Neural crest cell (in vitro differentiated cells): ENCODE data around the gene EFEMP1. TPM values are rescaled to one million over a fixed set of nuclear protein-coding genes. Genes with fewer than 3 reads are reported as not detected.

Experiments used
- DNase-seq: peaks from one replicate; pipeline ENCODE4 v3.0.0; 2021; ENCODE audit warnings: low read depth, mixed read lengths, low spot score
- H3K27ac Mint-ChIP-seq: one replicate; pipeline ENCODE4 v1.8.0; 2021; ENCODE audit warnings: mild to moderate bottlenecking, mixed read lengths; ENCODE audit not compliant: unreplicated experiment
- H3K27me3 Mint-ChIP-seq: 2 replicates; pipeline ENCODE4 v1.8.0; 2021; ENCODE audit warnings: low read depth, mild to moderate bottlenecking, mixed read lengths
- H3K36me3 Mint-ChIP-seq: 2 replicates; pipeline ENCODE4 v1.8.0; 2021; ENCODE audit warnings: low read depth, mild to moderate bottlenecking, mixed read lengths
- H3K4me1 Mint-ChIP-seq: 2 replicates; pipeline ENCODE4 v1.8.0; 2021; ENCODE audit warnings: mixed read lengths
- H3K4me3 Mint-ChIP-seq: one replicate; pipeline ENCODE4 v1.8.0; 2021; ENCODE audit warnings: mild to moderate bottlenecking, mixed read lengths
- H3K9me3 Mint-ChIP-seq: 2 replicates; pipeline ENCODE4 v1.8.0; 2021; ENCODE audit warnings: mixed read lengths
- CTCF ChIP-seq: fragments of 200-600 bp; sonication (generic); conservative IDR thresholded peaks from 2 replicates; pipeline ENCODE4 v1.5.0; 2021; ENCODE audit warnings: antibody characterized with exemption, mild to moderate bottlenecking
- total RNA-seq: library from RNA; stranded (reverse); gene quantifications from 2 replicates; pipeline ENCODE4 v1.2.1, GENCODE V29; 2021

EFEMP1 gene
- total RNA-seq, 1 donor from 2014 or later: 4.1 TPM

- Mint-ChIP-seq H3K4me3 (no peak overlapping the region), H3K9me3 (peaks cover 2% of the 10 kb centered on the region), H3K27me3 (peaks cover 39% of the 10 kb centered on the region), H3K27ac (no peak overlapping the region), H3K4me1 (no peaks in the 10 kb centered on the region), H3K36me3 (no peaks in the 10 kb centered on the region)
- no peak for TF ChIP-seq CTCF
- no peak for DNase-seq
Measured at GRCh38 chr2:55907686-55908085, 15.9 kb downstream of the EFEMP1 start.

GRCh38 chr2:55906993-55907392 lies 16.6 kb downstream of the EFEMP1 start:
- Mint-ChIP-seq H3K36me3 (no peaks in the 10 kb centered on the region), H3K4me1 (no peaks in the 10 kb centered on the region), H3K27ac (no peak overlapping the region), H3K9me3 (peaks cover 2% of the 10 kb centered on the region), H3K27me3 (peaks cover 41% of the 10 kb centered on the region), H3K4me3 (no peak overlapping the region)
- TF ChIP-seq CTCF: no peak
- no peak for DNase-seq

- H3K27me3 Mint-ChIP-seq: peaks cover 26% of the 10 kb centered on the region
- H3K27ac Mint-ChIP-seq: no peak overlapping the region
- H3K36me3 Mint-ChIP-seq: no peaks in the 10 kb centered on the region
Measured at GRCh38 chr2:55903727-55904126, 19.9 kb downstream of the EFEMP1 start.

GRCh38 chr2:55902971-55903370 lies 20.6 kb downstream of the EFEMP1 start:
- Mint-ChIP-seq H3K4me3 (no peak overlapping the region), H3K27me3 (peaks cover 22% of the 10 kb centered on the region), H3K4me1 (no peaks in the 10 kb centered on the region), H3K36me3 (no peaks in the 10 kb centered on the region), H3K9me3 (peaks cover 2% of the 10 kb centered on the region), H3K27ac (no peak overlapping the region)
- TF ChIP-seq CTCF: no peak
- no peak for DNase-seq

More at GRCh38 chr2:55903727-55904126, 19.9 kb downstream of the EFEMP1 start:
- Mint-ChIP-seq H3K4me1 (no peaks in the 10 kb centered on the region), H3K4me3 (no peak overlapping the region), H3K9me3 (peaks cover 2% of the 10 kb centered on the region)
- no peak for TF ChIP-seq CTCF
- DNase-seq: no peak

- Mint-ChIP-seq H3K27me3 (peaks cover 19% of the 10 kb centered on the region), H3K4me3 (no peak overlapping the region), H3K9me3 (peaks cover 2% of the 10 kb centered on the region), H3K27ac (no peak overlapping the region), H3K36me3 (no peaks in the 10 kb centered on the region), H3K4me1 (no peaks in the 10 kb centered on the region)
- DNase-seq: no peak
- TF ChIP-seq CTCF: no peak
Measured at GRCh38 chr2:55902429-55902828, 21.2 kb downstream of the EFEMP1 start.

- DNase-seq: no peak
- Mint-ChIP-seq H3K9me3 (peaks cover 2% of the 10 kb centered on the region), H3K4me3 (no peak overlapping the region), H3K27ac (no peak overlapping the region), H3K27me3 (peaks cover 19% of the 10 kb centered on the region), H3K36me3 (no peaks in the 10 kb centered on the region), H3K4me1 (no peaks in the 10 kb centered on the region)
- TF ChIP-seq CTCF: no peak
Measured at GRCh38 chr2:55901941-55902340, 21.6 kb downstream of the EFEMP1 start.
